NCI-H1694 (cell line): ENCODE results near the gene ILDR1.

ENCODE experiments used
- DNase-seq: peaks from one replicate; lab custom pipeline; 2025; lab: John Stamatoyannopoulos, UW

ILDR1 gene

GRCh38 chr3:121992601-121993560 is 29.2 kb downstream of the ILDR1 start:
- no peak for DNase-seq

GRCh38 chr3:121989943-121990342 is 32.1 kb downstream of the ILDR1 start:
- DNase-seq: no peak

- no peak for DNase-seq
Observed at GRCh38 chr3:121988146-121988545, 33.9 kb downstream of the ILDR1 start.

GRCh38 chr3:121985846-121986245 is 36.2 kb downstream of the ILDR1 start:
- DNase-seq: no peak

GRCh38 chr3:121981473-121981872 is 40.6 kb downstream of the ILDR1 start:
- DNase-seq: no peak

- DNase-seq: no peak
Observed at GRCh38 chr3:121980450-121980796, 41.6 kb downstream of the ILDR1 start.

- no peak for DNase-seq
Observed at GRCh38 chr3:121979734-121980449, 42.2 kb downstream of the ILDR1 start.

- no peak for DNase-seq
Observed at GRCh38 chr3:121979246-121979645, 42.8 kb downstream of the ILDR1 start.

GRCh38 chr3:121976727-121977126 is 45.3 kb downstream of the ILDR1 start:
- DNase-seq: no peak

- no peak for DNase-seq
Observed at GRCh38 chr3:121975702-121976302, 46.2 kb downstream of the ILDR1 start.

GRCh38 chr3:121974601-121975111 is 47.4 kb downstream of the ILDR1 start:
- DNase-seq: no peak

- no peak for DNase-seq
Observed at GRCh38 chr3:121970047-121970446, 52.0 kb downstream of the ILDR1 start.

- no peak for DNase-seq
Observed at GRCh38 chr3:121969631-121970030, 52.4 kb downstream of the ILDR1 start.

- DNase-seq: no peak
Observed at GRCh38 chr3:121963608-121964007, 58.4 kb downstream of the ILDR1 start.

GRCh38 chr3:121962443-121962842 is 59.6 kb downstream of the ILDR1 start:
- DNase-seq: no peak

GRCh38 chr3:121961283-121961682 is 60.8 kb downstream of the ILDR1 start:
- no peak for DNase-seq

- no peak for DNase-seq
Observed at GRCh38 chr3:121958801-121959200, 63.2 kb downstream of the ILDR1 start.

GRCh38 chr3:121957674-121958415 is 64.2 kb downstream of the ILDR1 start:
- DNase-seq: no peak

GRCh38 chr3:121956363-121956762 is 65.7 kb downstream of the ILDR1 start:
- no peak for DNase-seq

- DNase-seq: no peak
Observed at GRCh38 chr3:121951291-121951919, 70.6 kb downstream of the ILDR1 start.

GRCh38 chr3:121948641-121949040 is 73.4 kb downstream of the ILDR1 start:
- no peak for DNase-seq
